Ovary (tissue), 9 donors: ENCODE results near the gene RNPEP. TPM values are rescaled to one million over a fixed set of nuclear protein-coding genes. Genes with fewer than 3 reads are reported as not detected.

Experiments used
- DNase-seq, 5 donors: peaks; one replicate each; pipeline ENCODE4 v3.0.0-alpha.2; 2019 to 2020
- H3K27ac ChIP-seq, 2 donors: fragments of 200-600 bp; one replicate each; pipeline versions ENCODE4 v1.5.1 to v1.8.0; 2019 to 2022
- H3K27me3 ChIP-seq: fragments of 200-600 bp; one replicate; pipeline ENCODE4 v1.8.0; 2022
- H3K36me3 ChIP-seq: fragments of 200-600 bp; sonication (generic); one replicate; pipeline ENCODE4 v1.5.1; 2019
- H3K4me1 ChIP-seq: one replicate; pipeline ENCODE4 v1.8.1; 2013; ENCODE audit warnings: mild to moderate bottlenecking, moderate library complexity; ENCODE audit not compliant: insufficient read depth
- H3K4me3 ChIP-seq: fragments of 200-600 bp; sonication (generic); one replicate; pipeline ENCODE4 v1.5.1; 2017
- H3K9me3 ChIP-seq, 2 donors: fragments of 200-600 bp in 1 of 2; sonication (generic) in 1 of 2; one replicate each; pipeline versions ENCODE4 v1.5.1 to v1.8.1; 2013 to 2019; ENCODE audit warnings: mild to moderate bottlenecking in 1 of 2, moderate library complexity in 1 of 2
- CTCF ChIP-seq, 3 donors: fragments of 450-650 bp in 2 of 3; fragments of 200-600 bp in 1 of 3; IDR thresholded peaks; one replicate each; pipeline versions ENCODE4 v1.5.1 to v1.8.0; 2016 to 2022; ENCODE audit warnings: antibody characterized with exemption in 3 of 3, mild to moderate bottlenecking in 1 of 3
- EP300 ChIP-seq: sonication (generic); formaldehyde crosslinking; IDR thresholded peaks from one replicate; pipeline ENCODE4 v1.6.1; 2017; ENCODE audit warnings: antibody characterized with exemption
- POLR2A ChIP-seq: fragments of 450-650 bp; IDR thresholded peaks from one replicate; pipeline ENCODE4 v1.6.1; 2017; ENCODE audit warnings: antibody characterized with exemption, mild to moderate bottlenecking, moderate library complexity
- WGBS, 3 donors: extraction: QIAGEN DNeasy Blood & Tissue Kit in 1 of 3; methylation state at CpG; one replicate each; pipeline versions ENCODE4 v1.1.5 to v1.1.7; 2013 to 2017; 5-methylcytosine and 5-hydroxymethylcytosine counted together
- intact Hi-C, 4 donors: fragments of 100-400 bp; cut with DNase I; formaldehyde crosslinking; loops; one replicate each; pipeline versions ENCODE4 v1.11.0 to v1.15.1; 2022 to 2023
- polyA plus RNA-seq, 2 donors: library from polyadenylated mRNA; stranded (reverse); fragments of 200-250 nt in 1 of 2; fragments of 350-450 nt in 1 of 2; fragmentation: Illumina TruSeq in 1 of 2; extraction: RNeasy Lipid Tissue Mini Kit (QIAGEN cat#74804) in 1 of 2; gene quantifications; one replicate each; pipeline ENCODE4 v1.2.3, GENCODE V29; 2013 to 2014
- total RNA-seq, 7 donors: library from RNA; depleted of rRNA in 2 of 7; stranded (reverse); fragments of >200 nt in 2 of 7; fragmentation: NEBNext Ultra II Directional in 3 of 7; extraction: Animal tissue kit (Norgen Biotek cat#: 25700) in 3 of 7; gene quantifications; one replicate each; pipeline versions ENCODE4 v1.1.0 to v1.2.4, GENCODE V29; 2016 to 2023
- donor health status: DM: no; HTN: no; CAD: no; lungs with moderate emphysema.
- donor health status: DM: no; HTN: no; CAD: no.
- donor health status: Bipolar disorder and iron deficiency.
- donor health status: DM: yes; HTN: yes; CAD: no.
- donor health status: DM: no; HTN: no; CAD: no.
- donor health status: DM: yes; HTN: yes; CAD: no.

The RNPEP gene
- total and polyA plus RNA-seq, 9 donors = 32.4 to 76.2 (median 43.9) TPM

DNA sequence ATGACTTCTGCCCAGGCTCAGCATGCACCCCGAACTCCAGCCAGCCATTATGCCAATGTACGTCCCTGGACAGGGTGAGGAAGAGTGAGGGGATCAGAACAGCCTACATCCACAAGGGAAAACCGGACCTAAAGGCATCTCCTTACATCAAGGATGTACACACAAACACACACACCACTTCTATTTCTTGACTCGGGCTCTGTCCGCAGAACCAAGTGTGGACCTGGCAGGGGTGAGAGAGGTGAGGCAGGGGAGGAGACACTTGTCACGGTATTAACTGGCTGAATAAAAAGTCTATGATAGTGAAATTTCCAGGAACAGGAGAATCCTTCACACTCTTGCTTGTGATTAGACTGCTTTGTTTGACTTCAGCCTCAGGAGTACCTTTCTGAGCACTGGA is 38.4 kb upstream of the RNPEP start:
- 44 to 60% (median 49%) methylated on average over 6 of the region's 6 CpGs for WGBS, 3 donors
- H3K27me3 ChIP-seq = no peaks in the 10 kb centered on the region
- intact Hi-C loops = loop anchor here in 2 of 4 donors (5.0 kb wide), 2 partner anchors 37 to 47 kb away; no protein-coding TSS in a partner anchor
- no peaks in the 10 kb centered on the region for H3K9me3 ChIP-seq
- H3K36me3 ChIP-seq = no peaks in the 10 kb centered on the region
- no peak for DNase-seq
- no peak for TF ChIP-seq CTCF (IDR thresholded peaks at IDR 0.05)
- no peak for TF ChIP-seq EP300
- TF ChIP-seq POLR2A = no peak
- H3K4me3 ChIP-seq = peak overlapping the region; percentile 75
- peak overlapping the region in 1 of 2 donors; percentile 29 for H3K27ac ChIP-seq
- H3K4me1 ChIP-seq = peaks cover 13% of the 10 kb centered on the region

- Histone ChIP-seq H3K4me1 (peaks cover 13% of the 10 kb centered on the region), H3K36me3 (no peaks in the 10 kb centered on the region), H3K9me3 (no peaks in the 10 kb centered on the region), H3K4me3 (peak overlapping the region; percentile 75), H3K27ac (peak overlapping the region in 1 of 2 donors; percentile 29), H3K27me3 (no peaks in the 10 kb centered on the region)
- WGBS, 3 donors = 11 to 35% (median 21%) methylated on average over 3 of the region's 3 CpGs
- no peak for TF ChIP-seq POLR2A
- no peak for TF ChIP-seq CTCF (IDR thresholded peaks at IDR 0.05)
- TF ChIP-seq EP300 = no peak
- no peak for DNase-seq
- intact Hi-C loops = loop anchor here in 3 of 4 donors (5.0 kb wide), 2 partner anchors 37 to 47 kb away; no protein-coding TSS in a partner anchor
These were observed 37.8 kb upstream of the RNPEP start for GRCh38 chr1:201944639-201945038.

GRCh38 chr1:201945157-201945556 is 37.3 kb upstream of the RNPEP start:
- intact Hi-C loops = loop anchor here in 1 of 4 donors (5.0 kb wide), 1 partner anchor 48 kb away; no protein-coding TSS in a partner anchor
- no peak for DNase-seq
- Histone ChIP-seq H3K27ac (peak overlapping the region; percentile 29 to 55), H3K36me3 (no peaks in the 10 kb centered on the region), H3K9me3 (no peaks in the 10 kb centered on the region), H3K4me3 (peak overlapping the region; percentile 75), H3K27me3 (no peaks in the 10 kb centered on the region), H3K4me1 (peaks cover 13% of the 10 kb centered on the region)
- 8 to 13% (median 11%) methylated on average over 4 of the region's 4 CpGs for WGBS, 3 donors
- TF ChIP-seq CTCF (IDR thresholded peaks at IDR 0.05) (peak in 2 of 3 donors; percentile 31 to 38), EP300 (no peak)

GRCh38 chr1:201945863-201946223 is 36.6 kb upstream of the RNPEP start:
- Histone ChIP-seq H3K27ac (peak overlapping the region; percentile 55 to 89), H3K4me1 (peaks cover 15% of the 10 kb centered on the region), H3K36me3 (no peaks in the 10 kb centered on the region), H3K9me3 (no peaks in the 10 kb centered on the region), H3K4me3 (peak overlapping the region; percentile 75), H3K27me3 (no peaks in the 10 kb centered on the region)
- WGBS, 3 donors = 1 to 5% (median 2%) methylated on average over 10 of the region's 10 CpGs
- no peak for DNase-seq
- TF ChIP-seq EP300 (no peak), CTCF (IDR thresholded peaks at IDR 0.05) (no peak), POLR2A (no peak)
- intact Hi-C loops = loop anchor here in 1 of 4 donors (5.0 kb wide), 1 partner anchor 49 kb away; no protein-coding TSS in a partner anchor
